Activated T-cell treated with anti-CD3 and anti-CD28 coated beads, Interleukin-2, amount 50 U/mL, for 24 hours (primary cell): ENCODE results near the gene BATF3.

Experiments
- DNase-seq: peaks from one replicate; pipeline ENCODE4 v3.0.0-alpha.2; 2020
- H3K27ac Mint-ChIP-seq: 2 replicates; pipeline ENCODE4 v1.8.0; 2020; ENCODE audit warnings: mild to moderate bottlenecking, mixed read lengths
- H3K27me3 Mint-ChIP-seq: 2 replicates; pipeline ENCODE4 v1.8.0; 2020; ENCODE audit warnings: mixed read lengths
- H3K36me3 Mint-ChIP-seq: 2 replicates; pipeline ENCODE4 v1.8.0; 2020; ENCODE audit warnings: low read depth, mixed read lengths
- H3K4me1 Mint-ChIP-seq: 2 replicates; pipeline ENCODE4 v1.8.0; 2020; ENCODE audit warnings: low read depth, mixed read lengths
- H3K4me3 Mint-ChIP-seq: 2 replicates; pipeline ENCODE4 v1.8.0; 2020; ENCODE audit warnings: mild to moderate bottlenecking, moderate library complexity, mixed read lengths
- H3K9me3 Mint-ChIP-seq: 2 replicates; pipeline ENCODE4 v1.8.0; 2020; ENCODE audit warnings: mixed read lengths

BATF3 gene

DNA sequence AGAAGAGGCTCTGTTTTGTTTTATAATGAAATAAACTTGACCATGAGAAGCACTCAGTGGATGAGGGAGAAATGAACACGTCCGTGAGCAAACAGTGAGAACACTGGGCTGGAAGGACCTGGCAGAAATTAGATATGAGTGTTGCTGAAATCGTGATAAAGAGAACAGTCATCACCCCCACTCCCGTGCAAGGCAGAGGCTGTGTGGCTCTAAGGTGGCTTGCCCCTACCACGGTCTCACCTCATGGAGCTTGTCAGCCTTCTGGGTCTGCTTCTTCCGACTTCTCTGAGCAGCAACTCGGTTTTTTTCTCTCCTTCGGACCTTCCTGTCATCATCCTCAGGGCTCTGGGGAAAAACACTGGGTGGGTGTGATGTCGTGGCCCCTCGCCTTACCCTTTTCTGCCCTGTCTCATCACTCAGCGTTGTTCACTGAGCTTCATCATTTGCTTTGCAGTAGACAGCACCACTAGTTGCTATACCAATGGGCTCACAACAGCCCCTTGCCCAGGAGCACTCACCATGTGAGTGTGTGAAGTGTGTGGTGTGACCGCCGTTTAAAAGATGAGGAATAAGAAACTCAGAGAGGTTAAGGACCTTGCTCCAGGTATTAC lies 2.8 kb downstream of the BATF3 start:
- Mint-ChIP-seq H3K27ac (peak overlapping the region; percentile 69), H3K4me1 (peaks cover 53% of the 10 kb centered on the region)
- no peak for DNase-seq

DNA sequence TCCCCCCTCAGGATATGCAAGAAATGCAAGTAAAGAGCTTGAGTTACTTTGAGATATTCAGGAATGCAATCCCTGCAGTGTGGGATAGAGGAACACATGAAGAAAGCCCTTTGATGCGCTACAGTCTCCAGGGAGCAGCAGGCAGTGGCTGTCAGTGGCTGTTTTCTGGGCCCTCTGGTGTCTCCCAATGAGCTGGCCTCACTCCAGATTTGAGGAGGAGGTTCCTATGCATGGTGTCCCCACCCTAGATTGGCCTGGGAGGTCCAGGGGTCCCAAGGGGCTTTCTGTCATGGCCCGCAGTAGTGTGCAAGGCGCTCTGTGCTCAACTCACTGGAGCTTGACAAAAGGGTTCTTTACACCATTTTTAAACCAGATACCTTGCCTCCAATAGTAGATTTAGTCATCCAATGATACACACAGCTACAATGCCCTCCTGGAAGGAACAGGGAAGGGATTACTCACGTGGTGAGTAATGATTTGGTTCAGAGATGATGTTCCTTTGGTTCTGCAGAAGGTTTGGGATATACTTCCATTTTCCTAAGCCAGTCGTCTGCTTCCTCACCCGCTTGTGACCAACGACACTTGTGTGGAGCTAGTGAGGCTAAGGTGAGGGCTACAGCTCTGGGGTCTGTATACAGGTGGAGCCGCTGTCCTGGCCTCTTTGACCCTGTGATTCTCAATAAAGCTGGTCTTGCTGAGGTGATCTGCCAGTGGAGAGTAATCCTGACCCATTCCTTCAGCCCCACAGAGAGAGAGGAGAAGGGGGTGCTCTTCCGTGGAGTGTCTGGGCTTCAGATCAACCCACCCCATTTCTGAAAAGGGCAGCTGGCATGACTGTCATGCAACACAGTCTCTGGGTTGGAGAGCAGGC lies 6.6 kb downstream of the BATF3 start:
- no peak for DNase-seq
- Mint-ChIP-seq H3K9me3 (no peaks in the 10 kb centered on the region), H3K36me3 (peaks cover 72% of the 10 kb centered on the region), H3K4me1 (peaks cover 38% of the 10 kb centered on the region), H3K27me3 (no peaks in the 10 kb centered on the region), H3K27ac (no peak overlapping the region), H3K4me3 (no peak overlapping the region)

More for the DNA sequence above, 2.8 kb downstream of the BATF3 start:
- Mint-ChIP-seq H3K36me3 (peaks cover 70% of the 10 kb centered on the region), H3K27me3 (peaks cover 6% of the 10 kb centered on the region), H3K9me3 (no peaks in the 10 kb centered on the region), H3K4me3 (peak overlapping the region; percentile 88)

GRCh38 chr1:212691561-212692071 lies 8.0 kb downstream of the BATF3 start:
- peaks cover 71% of the 10 kb centered on the region for H3K36me3 Mint-ChIP-seq

DNA sequence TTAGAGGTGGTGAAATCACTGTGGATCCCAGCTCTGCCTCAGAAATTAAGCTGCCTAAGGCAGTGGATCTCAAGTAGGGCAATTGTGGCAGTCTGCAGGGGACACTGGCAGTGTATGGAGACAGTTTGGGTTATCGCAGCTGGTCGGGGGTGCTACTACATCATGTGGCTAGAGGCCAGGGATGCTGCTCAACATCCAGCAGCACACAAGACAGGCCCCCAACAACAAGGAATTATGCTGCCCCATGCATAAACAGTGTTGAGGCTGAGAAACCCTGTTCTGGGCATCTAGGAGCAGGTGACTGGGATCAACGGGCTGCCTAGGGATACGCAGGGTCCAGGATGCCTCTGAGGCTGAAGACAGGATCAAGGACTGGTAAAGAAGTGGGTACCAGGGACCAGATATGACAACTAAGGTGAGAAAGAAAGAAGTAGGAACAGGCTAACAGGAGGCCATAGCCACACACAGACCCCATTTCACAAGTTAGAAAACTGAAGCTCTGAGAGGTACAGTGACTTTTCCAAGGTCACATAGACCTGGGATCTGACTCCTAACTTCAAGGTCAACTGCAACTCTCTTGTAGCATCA lies 8.7 kb downstream of the BATF3 start:
- no peak for DNase-seq
- Mint-ChIP-seq H3K4me3 (no peak overlapping the region), H3K27me3 (no peaks in the 10 kb centered on the region), H3K27ac (peak overlapping the region; percentile 59), H3K4me1 (peaks cover 19% of the 10 kb centered on the region), H3K36me3 (peaks cover 71% of the 10 kb centered on the region), H3K9me3 (no peaks in the 10 kb centered on the region)

More at GRCh38 chr1:212691561-212692071, 8.0 kb downstream of the BATF3 start:
- H3K4me3 Mint-ChIP-seq = no peak overlapping the region
- DNase-seq = no peak
- peaks cover 26% of the 10 kb centered on the region for H3K4me1 Mint-ChIP-seq
- no peaks in the 10 kb centered on the region for H3K9me3 Mint-ChIP-seq
- no peaks in the 10 kb centered on the region for H3K27me3 Mint-ChIP-seq
- peak overlapping the region; percentile 59 for H3K27ac Mint-ChIP-seq

GRCh38 chr1:212689758-212690529 lies 9.7 kb downstream of the BATF3 start:
- peaks cover 68% of the 10 kb centered on the region for H3K36me3 Mint-ChIP-seq
- H3K4me1 Mint-ChIP-seq = peaks cover 16% of the 10 kb centered on the region
- no peak overlapping the region for H3K4me3 Mint-ChIP-seq
- no peak for DNase-seq
- no peaks in the 10 kb centered on the region for H3K27me3 Mint-ChIP-seq
- no peaks in the 10 kb centered on the region for H3K9me3 Mint-ChIP-seq
- no peak overlapping the region for H3K27ac Mint-ChIP-seq

GRCh38 chr1:212689196-212689725 lies 10.4 kb downstream of the BATF3 start:
- Mint-ChIP-seq H3K4me1 (peaks cover 14% of the 10 kb centered on the region), H3K4me3 (no peak overlapping the region), H3K9me3 (no peaks in the 10 kb centered on the region), H3K27me3 (no peaks in the 10 kb centered on the region), H3K36me3 (peaks cover 64% of the 10 kb centered on the region), H3K27ac (no peak overlapping the region)
- DNase-seq = no peak

GRCh38 chr1:212688341-212689047 lies 11.1 kb downstream of the BATF3 start:
- Mint-ChIP-seq H3K27ac (no peak overlapping the region), H3K9me3 (no peaks in the 10 kb centered on the region), H3K4me3 (no peak overlapping the region), H3K4me1 (peaks cover 21% of the 10 kb centered on the region), H3K36me3 (peaks cover 57% of the 10 kb centered on the region), H3K27me3 (no peaks in the 10 kb centered on the region)
- no peak for DNase-seq

DNA sequence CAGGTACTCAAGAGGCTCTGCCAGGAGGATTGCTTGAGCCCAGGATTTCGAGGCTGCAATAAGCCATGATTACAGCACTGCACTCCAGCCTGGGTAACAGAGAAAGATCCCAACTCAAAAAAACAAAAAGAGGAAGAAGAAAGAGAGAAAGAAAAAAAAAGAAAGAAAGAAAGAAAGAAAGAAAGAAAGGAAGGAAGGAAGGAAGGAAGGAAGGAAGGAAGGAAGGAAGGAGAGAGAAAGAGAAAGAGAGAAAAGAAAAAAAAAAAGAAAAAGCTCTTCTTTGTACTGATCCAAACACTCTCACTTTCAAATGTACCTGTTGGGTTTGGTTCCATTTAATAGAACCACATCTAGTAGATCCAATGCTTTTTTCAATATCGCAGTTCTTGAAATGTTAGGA lies 11.8 kb downstream of the BATF3 start:
- H3K36me3 Mint-ChIP-seq = peaks cover 50% of the 10 kb centered on the region
- H3K27me3 Mint-ChIP-seq = no peaks in the 10 kb centered on the region
- DNase-seq = no peak
- peaks cover 26% of the 10 kb centered on the region for H3K4me1 Mint-ChIP-seq
- no peak overlapping the region for H3K27ac Mint-ChIP-seq
- H3K4me3 Mint-ChIP-seq = no peak overlapping the region
- no peaks in the 10 kb centered on the region for H3K9me3 Mint-ChIP-seq

DNA sequence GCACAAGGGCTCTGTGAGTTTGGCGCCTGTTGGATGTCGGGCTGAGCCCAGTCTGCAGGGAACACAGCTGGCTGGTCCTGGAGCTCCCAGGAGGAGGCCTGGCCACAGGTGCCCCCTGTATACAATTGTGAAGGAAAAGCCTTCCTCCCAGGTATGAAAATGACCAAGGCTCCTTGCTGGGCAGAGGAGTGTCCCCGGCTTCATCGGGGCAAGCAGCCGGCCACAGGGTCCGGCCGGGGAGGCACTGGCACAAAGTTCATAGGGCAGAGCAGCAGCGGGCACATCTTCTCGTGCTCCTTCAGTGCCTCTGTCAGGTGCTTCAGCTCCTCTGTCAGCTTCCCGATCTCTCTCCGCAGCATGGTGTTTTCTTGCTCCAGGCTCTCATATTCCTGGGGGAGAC lies 13.0 kb downstream of the BATF3 start:
- Mint-ChIP-seq H3K36me3 (peaks cover 38% of the 10 kb centered on the region), H3K4me3 (no peak overlapping the region), H3K27me3 (no peaks in the 10 kb centered on the region), H3K27ac (no peak overlapping the region), H3K4me1 (peaks cover 30% of the 10 kb centered on the region), H3K9me3 (no peaks in the 10 kb centered on the region)
- no peak for DNase-seq

- peaks cover 32% of the 10 kb centered on the region for H3K36me3 Mint-ChIP-seq
- no peak overlapping the region for H3K27ac Mint-ChIP-seq
- H3K4me1 Mint-ChIP-seq = peaks cover 29% of the 10 kb centered on the region
- no peak for DNase-seq
- H3K4me3 Mint-ChIP-seq = no peak overlapping the region
- no peaks in the 10 kb centered on the region for H3K27me3 Mint-ChIP-seq
- no peaks in the 10 kb centered on the region for H3K9me3 Mint-ChIP-seq
These were observed 13.6 kb downstream of the BATF3 start for GRCh38 chr1:212686069-212686468.

- H3K27me3 Mint-ChIP-seq = no peaks in the 10 kb centered on the region
- no peak for DNase-seq
- H3K4me3 Mint-ChIP-seq = no peak overlapping the region
- peaks cover 29% of the 10 kb centered on the region for H3K36me3 Mint-ChIP-seq
- no peaks in the 10 kb centered on the region for H3K9me3 Mint-ChIP-seq
- peaks cover 34% of the 10 kb centered on the region for H3K4me1 Mint-ChIP-seq
- no peak overlapping the region for H3K27ac Mint-ChIP-seq
These were observed 14.2 kb downstream of the BATF3 start for GRCh38 chr1:212685429-212685828.

GRCh38 chr1:212684521-212685090 lies 15.0 kb downstream of the BATF3 start:
- no peaks in the 10 kb centered on the region for H3K9me3 Mint-ChIP-seq
- H3K27me3 Mint-ChIP-seq = no peaks in the 10 kb centered on the region
- H3K27ac Mint-ChIP-seq = no peak overlapping the region
- peaks cover 29% of the 10 kb centered on the region for H3K36me3 Mint-ChIP-seq
- H3K4me1 Mint-ChIP-seq = peaks cover 40% of the 10 kb centered on the region
- no peak overlapping the region for H3K4me3 Mint-ChIP-seq
- DNase-seq = no peak

DNA sequence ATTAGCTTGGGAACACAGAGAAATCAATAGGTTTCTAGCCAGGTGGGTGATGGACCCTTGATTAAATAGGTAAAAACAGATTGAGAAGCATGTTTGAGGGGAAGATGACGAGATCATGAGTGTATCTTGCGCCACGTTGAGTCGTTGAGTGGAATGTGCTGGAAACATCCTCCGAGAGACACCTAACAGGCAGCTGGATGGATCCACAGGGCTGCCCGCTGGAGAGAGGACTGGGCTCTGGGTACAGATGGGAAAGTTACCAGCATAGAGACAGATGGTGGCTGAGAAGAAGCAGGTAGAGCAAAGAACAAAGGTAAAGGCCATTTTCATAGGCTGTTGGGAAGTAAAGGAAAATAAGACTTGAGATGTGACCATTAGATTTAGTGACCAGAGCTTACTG lies 15.6 kb downstream of the BATF3 start:
- Mint-ChIP-seq H3K36me3 (peaks cover 29% of the 10 kb centered on the region), H3K27me3 (no peaks in the 10 kb centered on the region), H3K4me1 (peaks cover 45% of the 10 kb centered on the region), H3K9me3 (no peaks in the 10 kb centered on the region), H3K27ac (peak overlapping the region; percentile 88), H3K4me3 (peak overlapping the region; percentile 39)
- no peak for DNase-seq
